Activated CD8-positive, alpha-beta memory T cell treated with anti-CD3 and anti-CD28 coated beads for 24 hours (primary cell): ENCODE data around the gene LRCH1.
"Not testable (repeated sequence)": the region's sequence is repeated elsewhere in the genome, so short reads cannot be mapped to it uniquely, and the experiment has no call there.

Experiments used
- DNase-seq: peaks from one replicate; pipeline ENCODE4 v3.0.0-alpha.2; 2020

LRCH1 gene

GRCh38 chr13:46761174-46761573 lies 208.2 kb downstream of the LRCH1 start:
- no peak for DNase-seq

- no peak for DNase-seq
Measured at GRCh38 chr13:46761866-46762265, 208.9 kb downstream of the LRCH1 start.

GRCh38 chr13:46769925-46770324 lies 217.0 kb downstream of the LRCH1 start:
- not testable (repeated sequence) for DNase-seq

GRCh38 chr13:46771693-46772092 lies 218.7 kb downstream of the LRCH1 start:
- no peak for DNase-seq

- DNase-seq, result no peak
Measured at GRCh38 chr13:46773541-46773940, 220.6 kb downstream of the LRCH1 start.

- no peak for DNase-seq
Measured at GRCh38 chr13:46775385-46776107, 222.6 kb downstream of the LRCH1 start.

GRCh38 chr13:46778095-46778494 lies 225.1 kb downstream of the LRCH1 start:
- DNase-seq, result no peak

- DNase-seq, result no peak
Measured at GRCh38 chr13:46778890-46779289, 225.9 kb downstream of the LRCH1 start.

GRCh38 chr13:46782066-46782465 lies 229.1 kb downstream of the LRCH1 start:
- DNase-seq, result no peak

GRCh38 chr13:46782691-46783090 lies 229.7 kb downstream of the LRCH1 start:
- no peak for DNase-seq

- DNase-seq, result no peak
Measured at GRCh38 chr13:46783504-46783903, 230.5 kb downstream of the LRCH1 start.

GRCh38 chr13:46795321-46795720 lies 242.4 kb downstream of the LRCH1 start:
- no peak for DNase-seq

- DNase-seq, result no peak
Measured at GRCh38 chr13:46796129-46796514, 243.2 kb downstream of the LRCH1 start.

GRCh38 chr13:46796515-46797474 lies 243.8 kb downstream of the LRCH1 start, which contains the start of gene ESD:
TSS of gene ESD (minus strand) at chr13:46797161. CDS start at chr13:46791413, 5,748 bp downstream.
- DNase-seq, result peak; percentile 96

GRCh38 chr13:46797501-46798237 lies 244.7 kb downstream of the LRCH1 start:
- no peak for DNase-seq

GRCh38 chr13:46799139-46799538 lies 246.2 kb downstream of the LRCH1 start:
- DNase-seq, result no peak

- no peak for DNase-seq
Measured at GRCh38 chr13:46801858-46802257, 248.9 kb downstream of the LRCH1 start.
